ENCODE results near the gene MICAL2.
A peak's percentile ranks its signal among the peaks of the same experiment; 100 is the strongest.

The MICAL2 gene

DNA sequence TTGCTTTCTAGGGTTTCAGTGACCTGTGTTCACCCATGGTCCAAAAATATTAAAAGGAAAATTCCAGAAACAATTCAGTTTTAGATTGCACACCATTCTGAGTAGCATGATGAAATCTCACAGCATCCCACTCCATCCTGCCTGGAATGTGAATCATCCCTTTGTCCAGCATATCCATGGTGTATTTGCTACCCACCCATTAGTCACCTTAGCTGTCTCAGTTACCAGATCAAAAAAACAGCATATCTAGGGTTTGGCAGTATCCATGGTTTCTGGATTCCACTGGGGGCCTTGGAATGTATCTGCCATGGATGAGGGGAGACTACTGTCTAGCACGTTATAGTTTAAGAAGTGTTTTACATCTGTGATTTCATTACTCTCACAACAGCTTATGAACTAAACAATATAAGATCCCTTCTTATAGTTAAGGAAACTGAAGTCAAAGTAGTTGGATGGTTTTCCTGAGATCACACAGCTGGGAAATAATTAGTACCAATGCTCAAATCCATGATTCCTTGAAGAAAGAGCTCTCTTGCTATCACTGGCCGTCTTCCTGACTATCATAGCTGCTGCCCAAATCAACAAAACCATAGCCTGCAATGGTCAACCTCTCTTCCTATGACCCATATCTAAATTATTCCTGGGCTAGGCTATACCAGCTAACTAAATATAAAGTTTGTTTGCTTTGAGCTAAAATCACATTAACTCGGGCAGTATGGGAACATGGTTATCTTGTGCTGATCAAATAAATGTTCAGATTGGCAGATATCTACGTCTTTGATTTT, 122.6 kb downstream of the MICAL2 start:
- DNase-seq (ENCODE audit: low spot score), result no peak

DNA sequence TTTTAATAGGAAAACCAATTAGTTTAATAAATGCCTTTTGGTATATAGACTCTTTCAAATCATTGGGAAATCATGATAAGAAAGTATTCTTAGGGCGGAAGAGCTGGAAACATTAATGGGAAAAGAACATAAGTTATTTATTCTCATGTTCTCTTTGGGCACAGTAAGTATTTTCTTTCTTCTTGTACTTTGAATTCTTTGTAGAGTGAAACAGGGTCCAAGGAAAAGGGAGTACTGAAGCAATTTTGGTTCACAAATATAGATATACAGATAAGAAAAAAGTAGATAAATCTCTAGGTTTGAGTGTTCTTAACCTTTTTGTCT, 123.2 kb downstream of the MICAL2 start:
- DNase-seq (ENCODE audit: low spot score), result no peak

GRCh38 chr11:12234221-12234620, 123.8 kb downstream of the MICAL2 start:
- DNase-seq (ENCODE audit: low spot score), result no peak

GRCh38 chr11:12235080-12235479, 124.7 kb downstream of the MICAL2 start:
- no peak for DNase-seq (ENCODE audit: low spot score)

DNA sequence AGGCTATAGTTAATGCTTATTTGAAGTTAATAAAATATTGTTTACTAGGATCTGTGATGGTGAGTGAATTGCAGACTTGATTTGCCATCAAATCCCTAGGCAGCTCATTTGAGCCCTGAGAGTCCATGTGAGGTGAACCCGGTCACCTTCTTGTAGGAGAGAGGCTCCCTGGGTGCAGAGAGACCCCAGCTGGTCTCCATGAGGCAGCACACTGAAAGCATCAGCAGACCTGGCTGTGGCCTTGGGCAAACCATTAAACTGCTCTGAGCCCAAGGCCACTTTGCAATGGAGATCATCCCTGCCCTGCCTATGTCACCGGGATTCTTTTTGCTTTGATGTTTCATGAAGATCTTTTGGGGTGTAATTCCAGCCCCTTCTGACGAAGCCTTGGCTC, 125.2 kb downstream of the MICAL2 start:
- DNase-seq (ENCODE audit: low spot score), result no peak

- DNase-seq (ENCODE audit: low spot score), result peak; percentile 69
Measured at GRCh38 chr11:12235947-12236743, 125.8 kb downstream of the MICAL2 start.

DNA sequence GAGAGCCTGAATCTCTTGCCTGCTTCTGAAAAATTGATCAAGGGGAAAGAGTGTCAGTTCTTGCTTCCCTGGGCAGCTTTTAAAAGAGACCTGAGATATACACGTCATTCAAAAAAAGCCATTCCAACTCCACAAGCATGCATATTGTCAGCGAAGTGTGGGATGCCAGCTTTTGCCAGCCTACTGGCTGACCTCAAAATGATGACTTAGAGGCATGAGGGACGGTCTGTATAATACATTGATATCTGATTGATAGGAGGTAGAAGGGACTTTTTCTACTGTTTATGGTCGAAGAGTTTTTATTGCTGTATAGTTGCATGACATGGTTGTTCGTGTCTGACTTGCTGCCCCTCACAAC, 126.3 kb downstream of the MICAL2 start:
- DNase-seq (ENCODE audit: low spot score), result no peak

DNA sequence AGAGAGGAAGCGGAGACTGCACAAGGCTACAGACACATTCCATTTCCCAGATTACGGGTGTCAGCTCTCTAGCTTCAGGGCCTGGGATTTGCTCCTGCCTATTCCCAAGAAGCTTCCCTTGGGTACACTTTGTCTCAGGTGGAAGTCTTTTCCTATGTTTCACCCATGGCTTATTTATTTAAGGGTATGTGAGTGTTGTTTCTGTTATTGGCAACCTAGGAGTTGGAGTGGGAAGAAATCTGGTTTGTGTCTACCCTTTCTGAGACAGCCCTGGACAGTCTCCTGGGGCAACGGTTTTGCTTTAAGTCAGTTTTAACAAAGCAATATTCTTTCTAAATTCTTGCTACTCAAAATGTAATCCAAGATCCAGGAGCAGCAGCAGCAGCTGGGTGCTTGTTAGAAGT, 127.0 kb downstream of the MICAL2 start:
- DNase-seq (ENCODE audit: low spot score), result no peak

GRCh38 chr11:12238420-12238819, 128.0 kb downstream of the MICAL2 start:
- no peak for DNase-seq (ENCODE audit: low spot score)

GRCh38 chr11:12239396-12239795, 129.0 kb downstream of the MICAL2 start:
- DNase-seq (ENCODE audit: low spot score), result no peak

DNA sequence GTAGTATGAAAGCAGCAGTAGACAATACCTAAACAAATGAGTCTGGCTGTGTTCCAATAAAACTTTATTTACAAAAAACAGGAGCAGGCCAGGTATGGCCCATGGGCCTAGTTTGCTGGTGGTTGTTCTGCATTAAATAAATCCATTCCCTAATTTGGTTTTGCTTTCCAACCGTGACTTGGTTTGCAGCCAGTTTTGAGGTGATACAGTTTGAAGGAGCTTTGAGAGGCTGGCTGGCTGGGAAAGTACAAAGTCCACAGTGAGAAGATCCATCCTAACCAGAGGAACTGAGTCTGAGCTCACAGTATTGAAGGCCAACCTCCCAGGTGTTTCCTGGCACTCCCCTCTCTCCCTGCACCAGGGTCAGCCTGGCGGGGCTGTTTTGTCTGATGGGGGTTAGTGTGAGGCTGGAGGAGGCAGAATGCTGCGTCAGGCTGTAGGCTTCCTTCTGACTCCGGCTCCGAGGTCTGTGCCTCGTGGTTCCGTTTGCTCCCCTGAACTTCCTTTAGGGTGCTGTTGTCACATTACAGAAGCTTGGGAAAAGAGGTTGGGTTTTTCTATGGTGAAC, 129.5 kb downstream of the MICAL2 start:
- no peak for DNase-seq (ENCODE audit: low spot score)

DNA sequence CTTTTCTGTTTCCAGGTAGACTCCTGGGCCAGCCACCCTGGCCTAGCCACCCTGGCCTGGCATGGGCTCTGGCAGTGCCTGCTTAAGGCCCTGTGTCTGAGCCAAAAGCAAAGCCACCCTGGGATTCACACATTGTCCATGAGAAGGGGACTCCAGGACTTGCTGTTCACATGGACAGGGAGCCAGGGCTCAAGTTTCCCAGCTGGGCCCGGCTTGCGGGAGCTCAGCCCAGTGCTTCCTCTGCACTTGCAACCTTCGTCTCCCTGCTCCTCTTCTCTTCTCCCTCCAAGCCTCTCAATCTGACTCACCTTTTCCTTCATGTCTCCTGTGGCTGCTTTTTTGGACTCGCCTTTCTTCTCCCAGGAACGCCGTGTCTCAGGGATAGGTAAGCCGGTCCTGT, 130.3 kb downstream of the MICAL2 start:
- no peak for DNase-seq (ENCODE audit: low spot score)

DNA sequence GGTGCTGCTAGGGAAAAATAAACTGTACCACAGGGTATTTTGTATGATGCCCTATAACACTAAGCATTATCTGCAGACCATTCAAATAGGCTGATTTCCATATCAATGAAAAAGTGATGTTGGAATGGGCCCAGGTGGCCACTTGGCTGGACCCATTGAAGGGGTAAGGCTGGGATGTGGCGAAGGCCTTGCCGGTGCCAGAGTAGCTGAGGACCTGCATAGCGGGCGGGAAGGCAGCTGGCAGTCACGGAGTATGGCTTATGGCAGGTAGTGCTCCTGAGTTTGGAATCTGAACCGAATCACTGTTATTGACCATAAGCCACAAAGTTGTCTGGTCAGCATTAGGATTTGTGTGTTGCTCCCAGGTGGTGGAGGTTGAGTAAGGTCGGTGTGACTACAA, 131.0 kb downstream of the MICAL2 start:
- no peak for DNase-seq (ENCODE audit: low spot score)

DNA sequence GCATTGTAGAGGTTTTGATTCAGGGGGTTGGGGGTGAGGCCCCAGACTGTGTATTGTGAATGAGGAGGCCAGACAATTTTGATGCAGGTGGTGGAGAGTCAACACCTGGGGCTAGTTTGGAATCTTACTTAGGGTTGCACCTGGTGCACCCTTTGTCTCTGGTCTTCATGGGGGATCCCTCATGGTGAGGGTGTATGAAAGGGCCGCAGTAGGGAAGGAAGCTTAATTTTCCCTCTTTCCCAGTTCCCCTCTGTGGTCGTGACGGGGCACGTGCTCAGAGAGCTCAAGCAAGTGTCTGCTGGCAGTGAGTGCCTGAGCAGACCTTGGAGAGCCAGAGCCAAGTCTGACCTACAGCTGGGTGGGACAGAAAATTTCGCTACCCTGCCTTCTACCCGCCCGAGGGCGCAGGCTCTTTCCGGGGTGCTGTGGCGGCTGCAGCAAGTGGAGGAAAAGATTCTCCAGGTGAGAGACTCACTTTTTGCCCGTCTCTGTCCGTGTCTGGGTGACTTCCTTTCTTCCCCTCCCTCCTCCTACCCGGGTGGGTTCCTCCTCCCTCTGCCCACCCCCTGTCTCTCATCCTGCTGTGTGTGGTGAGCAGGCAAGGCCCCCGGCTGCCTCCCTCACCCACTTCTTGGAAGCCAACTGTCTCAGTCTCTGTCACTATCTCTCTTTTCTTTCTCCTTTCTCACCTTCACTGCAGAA, 131.7 kb downstream of the MICAL2 start:
- DNase-seq (ENCODE audit: low spot score), result no peak

DNA sequence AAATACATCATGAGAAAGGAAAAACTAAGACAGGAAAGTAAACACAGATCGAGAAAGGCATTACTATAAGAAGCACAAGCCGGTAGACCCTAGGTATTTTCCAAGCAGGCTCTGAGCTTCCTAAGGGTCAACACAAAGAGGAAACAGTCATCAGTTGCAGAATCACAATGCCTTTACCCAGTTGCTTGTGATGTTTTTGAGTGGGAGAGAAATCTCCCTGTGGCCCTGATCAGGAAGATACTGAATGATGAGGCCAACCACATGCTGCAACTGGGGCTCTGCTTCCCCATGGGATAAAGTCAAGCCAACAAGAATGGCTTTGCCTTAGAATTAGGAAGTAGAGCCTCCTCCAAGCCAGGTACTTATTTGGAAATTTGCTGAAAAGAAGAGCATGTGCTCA, 132.6 kb downstream of the MICAL2 start:
- DNase-seq (ENCODE audit: low spot score), result no peak

- DNase-seq (ENCODE audit: low spot score), result no peak
Measured at GRCh38 chr11:12243486-12243885, 133.1 kb downstream of the MICAL2 start.

GRCh38 chr11:12243911-12244550, 133.6 kb downstream of the MICAL2 start:
- DNase-seq (ENCODE audit: low spot score), result no peak

DNA sequence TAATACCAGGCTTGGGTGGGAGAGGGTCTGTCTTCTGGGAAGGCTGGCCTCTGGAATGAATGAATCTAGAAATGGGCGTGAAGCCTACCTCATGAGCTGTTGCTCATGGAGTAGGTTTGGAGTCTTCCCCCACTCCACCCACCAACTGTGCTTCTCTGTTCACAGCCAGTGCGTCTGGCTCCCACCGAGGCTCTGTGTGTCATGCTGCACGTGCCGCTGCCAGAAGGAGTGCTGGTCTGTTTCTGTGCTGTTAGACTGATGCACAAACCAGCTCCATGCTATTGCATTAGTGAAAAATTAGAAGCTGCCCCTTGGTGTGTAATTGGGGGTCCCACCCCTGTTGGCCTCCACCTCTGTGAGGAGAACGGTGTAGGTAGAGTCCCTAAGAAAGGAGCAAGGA, 134.7 kb downstream of the MICAL2 start:
- no peak for DNase-seq (ENCODE audit: low spot score)

DNA sequence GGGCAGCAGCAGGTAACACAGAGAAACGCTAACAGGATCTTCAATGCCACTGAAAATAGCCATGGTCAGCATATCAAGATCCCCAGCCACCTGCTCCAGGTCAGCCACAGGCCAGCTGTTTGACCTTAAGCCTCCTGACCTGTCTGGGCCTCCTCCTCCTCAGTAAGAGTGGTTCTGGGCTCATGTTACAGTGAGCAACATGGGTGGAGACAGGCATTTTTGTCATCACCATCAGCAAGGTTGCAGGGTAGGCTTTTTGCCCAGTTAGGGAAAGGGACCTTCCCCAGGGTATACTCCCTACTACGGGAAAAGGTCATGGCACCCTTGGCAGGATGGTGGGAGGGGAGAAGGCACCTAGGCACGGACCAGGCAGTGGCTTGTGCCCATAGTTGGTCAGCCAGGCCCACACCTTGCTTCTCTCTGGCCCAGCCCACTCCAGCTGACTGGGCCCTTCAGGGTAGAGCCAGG, 135.2 kb downstream of the MICAL2 start:
- no peak for DNase-seq (ENCODE audit: low spot score)

GRCh38 chr11:12246147-12246546, 135.8 kb downstream of the MICAL2 start:
- no peak for DNase-seq (ENCODE audit: low spot score)

- no peak for DNase-seq (ENCODE audit: low spot score)
Measured at GRCh38 chr11:12246989-12247388, 136.6 kb downstream of the MICAL2 start.

All from COLO829 (cell line).